ENCODE results near the gene SLC47A2.

GRCh38 chr17:19645734-19646201 is 70.6 kb downstream of the SLC47A2 start:
- TF ChIP-seq, protein P1, sequence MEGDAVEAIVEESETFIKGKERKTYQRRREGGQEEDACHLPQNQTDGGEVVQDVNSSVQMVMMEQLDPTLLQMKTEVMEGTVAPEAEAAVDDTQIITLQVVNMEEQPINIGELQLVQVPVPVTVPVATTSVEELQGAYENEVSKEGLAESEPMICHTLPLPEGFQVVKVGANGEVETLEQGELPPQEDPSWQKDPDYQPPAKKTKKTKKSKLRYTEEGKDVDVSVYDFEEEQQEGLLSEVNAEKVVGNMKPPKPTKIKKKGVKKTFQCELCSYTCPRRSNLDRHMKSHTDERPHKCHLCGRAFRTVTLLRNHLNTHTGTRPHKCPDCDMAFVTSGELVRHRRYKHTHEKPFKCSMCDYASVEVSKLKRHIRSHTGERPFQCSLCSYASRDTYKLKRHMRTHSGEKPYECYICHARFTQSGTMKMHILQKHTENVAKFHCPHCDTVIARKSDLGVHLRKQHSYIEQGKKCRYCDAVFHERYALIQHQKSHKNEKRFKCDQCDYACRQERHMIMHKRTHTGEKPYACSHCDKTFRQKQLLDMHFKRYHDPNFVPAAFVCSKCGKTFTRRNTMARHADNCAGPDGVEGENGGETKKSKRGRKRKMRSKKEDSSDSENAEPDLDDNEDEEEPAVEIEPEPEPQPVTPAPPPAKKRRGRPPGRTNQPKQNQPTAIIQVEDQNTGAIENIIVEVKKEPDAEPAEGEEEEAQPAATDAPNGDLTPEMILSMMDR (IDR thresholded peaks at IDR 0.05; ENCODE audit: insufficient read depth, low read length), result peak; percentile 28
- TF ChIP-seq SPI1 (IDR thresholded peaks at IDR 0.05; ENCODE audit: borderline replicate concordance, low read depth) (no peak), POLR2AphosphoS5 (IDR thresholded peaks at IDR 0.05; ENCODE audit: low read depth) (no peak)
- TF ChIP-seq, protein P2, sequence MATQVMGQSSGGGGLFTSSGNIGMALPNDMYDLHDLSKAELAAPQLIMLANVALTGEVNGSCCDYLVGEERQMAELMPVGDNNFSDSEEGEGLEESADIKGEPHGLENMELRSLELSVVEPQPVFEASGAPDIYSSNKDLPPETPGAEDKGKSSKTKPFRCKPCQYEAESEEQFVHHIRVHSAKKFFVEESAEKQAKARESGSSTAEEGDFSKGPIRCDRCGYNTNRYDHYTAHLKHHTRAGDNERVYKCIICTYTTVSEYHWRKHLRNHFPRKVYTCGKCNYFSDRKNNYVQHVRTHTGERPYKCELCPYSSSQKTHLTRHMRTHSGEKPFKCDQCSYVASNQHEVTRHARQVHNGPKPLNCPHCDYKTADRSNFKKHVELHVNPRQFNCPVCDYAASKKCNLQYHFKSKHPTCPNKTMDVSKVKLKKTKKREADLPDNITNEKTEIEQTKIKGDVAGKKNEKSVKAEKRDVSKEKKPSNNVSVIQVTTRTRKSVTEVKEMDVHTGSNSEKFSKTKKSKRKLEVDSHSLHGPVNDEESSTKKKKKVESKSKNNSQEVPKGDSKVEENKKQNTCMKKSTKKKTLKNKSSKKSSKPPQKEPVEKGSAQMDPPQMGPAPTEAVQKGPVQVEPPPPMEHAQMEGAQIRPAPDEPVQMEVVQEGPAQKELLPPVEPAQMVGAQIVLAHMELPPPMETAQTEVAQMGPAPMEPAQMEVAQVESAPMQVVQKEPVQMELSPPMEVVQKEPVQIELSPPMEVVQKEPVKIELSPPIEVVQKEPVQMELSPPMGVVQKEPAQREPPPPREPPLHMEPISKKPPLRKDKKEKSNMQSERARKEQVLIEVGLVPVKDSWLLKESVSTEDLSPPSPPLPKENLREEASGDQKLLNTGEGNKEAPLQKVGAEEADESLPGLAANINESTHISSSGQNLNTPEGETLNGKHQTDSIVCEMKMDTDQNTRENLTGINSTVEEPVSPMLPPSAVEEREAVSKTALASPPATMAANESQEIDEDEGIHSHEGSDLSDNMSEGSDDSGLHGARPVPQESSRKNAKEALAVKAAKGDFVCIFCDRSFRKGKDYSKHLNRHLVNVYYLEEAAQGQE (IDR thresholded peaks at IDR 0.05; ENCODE audit: insufficient replicate concordance, low read depth), result no peak
